ENCODE measurements around the gene FAIM2.

FAIM2 gene

DNA sequence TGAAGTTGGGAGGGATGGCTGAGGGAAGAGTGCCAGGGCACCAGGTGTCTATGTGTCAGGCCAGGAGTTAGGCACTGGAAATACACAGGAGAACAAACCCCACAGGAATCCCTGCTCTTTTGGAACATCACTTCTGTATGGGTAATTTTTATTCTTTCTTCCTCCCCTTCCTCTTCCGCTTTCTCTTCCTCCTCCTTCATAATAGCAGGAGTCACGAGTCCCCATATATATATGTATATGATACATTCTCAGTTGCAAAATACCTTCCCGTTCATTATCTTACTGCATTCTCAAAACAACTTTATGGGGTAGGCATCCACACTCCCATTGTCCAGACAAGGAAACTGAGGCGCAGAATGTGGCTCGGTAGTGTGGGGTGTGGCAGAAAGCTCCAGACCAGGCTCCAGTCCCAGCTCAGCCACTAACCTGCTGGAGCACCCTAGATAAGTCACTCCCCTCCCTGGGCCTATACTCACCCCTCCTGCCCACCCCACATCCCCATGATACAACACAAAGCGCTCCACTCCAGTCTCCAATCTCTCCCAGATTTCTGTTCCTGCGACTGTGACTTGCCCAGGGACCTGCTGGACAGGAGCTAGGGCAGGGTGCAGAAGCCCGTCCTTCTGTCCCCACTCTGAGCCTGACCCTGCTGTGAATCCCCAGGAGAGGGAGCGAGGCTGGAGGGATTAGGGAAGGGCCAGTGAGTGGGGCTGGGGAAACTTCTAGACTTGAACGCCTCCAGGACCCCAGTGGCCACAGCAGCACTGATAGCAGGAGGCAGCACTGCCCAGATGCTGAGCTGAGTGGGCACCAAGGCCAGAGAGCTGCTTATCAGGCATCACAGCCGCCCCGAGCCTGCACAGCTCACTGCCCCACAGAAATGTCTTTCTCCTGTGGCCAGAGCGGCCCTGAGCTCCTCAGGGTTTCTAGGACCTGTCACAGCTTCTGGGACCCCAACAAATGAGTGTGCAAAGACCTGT lies 45.5 kb upstream of the FAIM2 start:
- DNase-seq (ENCODE audit: low read depth), result no peak
- TF ChIP-seq, protein P1, sequence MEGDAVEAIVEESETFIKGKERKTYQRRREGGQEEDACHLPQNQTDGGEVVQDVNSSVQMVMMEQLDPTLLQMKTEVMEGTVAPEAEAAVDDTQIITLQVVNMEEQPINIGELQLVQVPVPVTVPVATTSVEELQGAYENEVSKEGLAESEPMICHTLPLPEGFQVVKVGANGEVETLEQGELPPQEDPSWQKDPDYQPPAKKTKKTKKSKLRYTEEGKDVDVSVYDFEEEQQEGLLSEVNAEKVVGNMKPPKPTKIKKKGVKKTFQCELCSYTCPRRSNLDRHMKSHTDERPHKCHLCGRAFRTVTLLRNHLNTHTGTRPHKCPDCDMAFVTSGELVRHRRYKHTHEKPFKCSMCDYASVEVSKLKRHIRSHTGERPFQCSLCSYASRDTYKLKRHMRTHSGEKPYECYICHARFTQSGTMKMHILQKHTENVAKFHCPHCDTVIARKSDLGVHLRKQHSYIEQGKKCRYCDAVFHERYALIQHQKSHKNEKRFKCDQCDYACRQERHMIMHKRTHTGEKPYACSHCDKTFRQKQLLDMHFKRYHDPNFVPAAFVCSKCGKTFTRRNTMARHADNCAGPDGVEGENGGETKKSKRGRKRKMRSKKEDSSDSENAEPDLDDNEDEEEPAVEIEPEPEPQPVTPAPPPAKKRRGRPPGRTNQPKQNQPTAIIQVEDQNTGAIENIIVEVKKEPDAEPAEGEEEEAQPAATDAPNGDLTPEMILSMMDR (IDR thresholded peaks at IDR 0.05; ENCODE audit: control insufficient read depth, extremely low read depth, insufficient read depth), result no peak
- no peak overlapping the region for H3K4me3 ChIP-seq (ENCODE audit: low read depth, low read length)

DNA sequence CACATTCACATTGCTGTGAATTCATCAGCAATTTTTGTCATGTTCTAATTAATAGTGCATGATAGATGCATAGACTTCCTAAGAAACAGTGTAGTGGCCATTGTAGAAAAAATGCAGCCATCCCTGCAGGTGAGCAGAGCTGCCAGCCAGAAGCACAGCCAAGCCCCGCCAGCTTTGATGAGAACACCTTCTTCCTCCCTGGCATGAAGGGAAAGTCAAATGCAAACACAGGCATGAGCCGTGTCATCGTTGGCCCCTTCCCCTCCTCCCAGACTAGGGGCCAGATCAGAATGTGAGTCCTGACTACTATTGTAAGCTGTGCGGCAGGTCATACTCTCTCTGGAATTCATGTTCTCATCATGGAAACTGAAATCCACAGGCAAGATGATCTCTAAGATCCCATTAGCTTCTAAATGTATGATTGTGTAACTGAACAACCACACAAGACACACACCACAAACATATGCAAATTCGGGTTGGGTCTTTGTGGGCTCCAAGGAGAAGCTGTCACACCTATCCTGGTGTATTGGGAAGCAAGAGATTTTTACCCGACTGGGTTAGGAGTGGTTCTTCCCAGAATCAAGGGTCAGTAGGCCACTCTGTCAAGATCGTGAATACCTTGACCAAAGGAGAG lies 44.0 kb upstream of the FAIM2 start:
- DNase-seq (ENCODE audit: low read depth), result no peak
- H3K4me3 ChIP-seq (ENCODE audit: low read depth, low read length), result no peak overlapping the region
- TF ChIP-seq, protein P1 (IDR thresholded peaks at IDR 0.05; ENCODE audit: control insufficient read depth, extremely low read depth, insufficient read depth), result no peak

DNA sequence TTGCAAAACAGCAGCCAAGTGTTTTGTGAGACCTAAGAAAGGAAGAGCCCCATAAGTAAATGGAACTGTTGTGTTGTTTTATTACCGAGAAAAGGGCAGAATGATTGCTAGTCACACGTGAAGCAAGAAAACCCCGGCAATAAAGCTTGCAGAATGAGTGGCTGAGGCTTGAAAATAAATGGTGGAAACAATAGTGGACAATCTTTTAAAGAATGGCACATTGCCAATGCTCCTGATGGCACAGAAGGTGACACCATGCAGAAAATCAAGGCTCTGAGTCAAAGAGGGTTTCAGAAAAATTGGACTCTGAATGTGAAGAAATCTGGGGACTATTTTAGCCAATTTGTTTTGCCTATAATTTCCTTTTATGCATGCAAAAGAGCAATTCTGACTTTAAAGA lies 42.8 kb upstream of the FAIM2 start:
- TF ChIP-seq, protein P1 (IDR thresholded peaks at IDR 0.05; ENCODE audit: control insufficient read depth, extremely low read depth, insufficient read depth), result no peak
- no peak overlapping the region for H3K4me3 ChIP-seq (ENCODE audit: low read depth, low read length)
- no peak for DNase-seq (ENCODE audit: low read depth)

DNA sequence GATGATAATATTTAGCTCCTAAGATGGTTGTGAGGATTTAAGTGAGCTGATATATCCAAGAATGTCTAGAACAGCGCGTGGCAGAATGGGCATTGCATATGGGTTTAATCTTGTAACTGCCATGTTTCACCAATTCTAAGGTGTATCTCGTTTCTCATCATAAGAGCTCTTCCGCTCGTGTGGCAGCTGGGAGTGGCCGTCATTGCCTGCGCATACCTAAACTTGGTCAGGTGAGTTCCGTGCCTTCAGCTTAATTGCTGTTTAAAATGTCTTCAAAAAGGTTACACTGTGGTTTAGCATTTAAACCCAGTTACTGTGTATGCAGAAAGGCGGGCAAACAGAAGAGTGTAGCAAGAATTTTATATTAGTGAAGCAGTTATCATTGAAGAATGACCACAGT lies 42.4 kb upstream of the FAIM2 start:
- no peak overlapping the region for H3K4me3 ChIP-seq (ENCODE audit: low read depth, low read length)
- TF ChIP-seq, protein P1 (IDR thresholded peaks at IDR 0.05; ENCODE audit: control insufficient read depth, extremely low read depth, insufficient read depth), result no peak
- no peak for DNase-seq (ENCODE audit: low read depth)

DNA sequence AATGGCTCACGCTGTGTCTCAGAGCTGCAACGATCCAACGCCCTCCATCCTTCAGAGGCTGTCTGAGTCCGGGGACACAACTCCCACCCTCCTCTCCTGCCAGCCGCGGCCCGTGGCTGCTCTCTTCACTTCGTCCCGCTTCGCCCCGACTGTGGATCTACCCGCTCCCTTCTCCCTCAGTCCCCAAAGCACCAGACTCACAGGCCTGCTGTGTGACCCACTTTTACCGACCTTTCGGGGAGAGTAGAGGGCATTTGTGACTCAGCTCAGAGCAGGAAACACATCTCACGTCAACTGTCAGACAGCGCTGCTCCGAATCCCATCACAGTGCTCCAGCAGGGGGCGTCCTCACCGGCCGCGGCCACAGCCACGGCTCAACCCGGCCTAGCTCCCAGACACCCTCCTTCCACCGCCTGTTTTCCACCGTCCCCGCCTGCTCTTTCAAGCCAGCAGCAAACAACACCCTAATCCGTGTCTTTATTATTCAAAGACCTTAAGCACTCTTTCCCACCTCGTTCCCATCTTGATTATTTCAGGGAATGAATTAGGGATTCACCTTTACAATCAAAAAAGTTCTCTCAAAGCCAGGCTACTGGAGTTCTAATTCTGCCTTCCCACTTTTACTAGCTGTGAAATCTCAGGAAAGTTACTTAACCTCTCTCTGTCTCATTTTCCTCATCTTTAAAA lies 41.8 kb upstream of the FAIM2 start:
- DNase-seq (ENCODE audit: low read depth), result no peak
- TF ChIP-seq, protein P1 (IDR thresholded peaks at IDR 0.05; ENCODE audit: control insufficient read depth, extremely low read depth, insufficient read depth), result peak; percentile 88
- no peak overlapping the region for H3K4me3 ChIP-seq (ENCODE audit: low read depth, low read length)

DNA sequence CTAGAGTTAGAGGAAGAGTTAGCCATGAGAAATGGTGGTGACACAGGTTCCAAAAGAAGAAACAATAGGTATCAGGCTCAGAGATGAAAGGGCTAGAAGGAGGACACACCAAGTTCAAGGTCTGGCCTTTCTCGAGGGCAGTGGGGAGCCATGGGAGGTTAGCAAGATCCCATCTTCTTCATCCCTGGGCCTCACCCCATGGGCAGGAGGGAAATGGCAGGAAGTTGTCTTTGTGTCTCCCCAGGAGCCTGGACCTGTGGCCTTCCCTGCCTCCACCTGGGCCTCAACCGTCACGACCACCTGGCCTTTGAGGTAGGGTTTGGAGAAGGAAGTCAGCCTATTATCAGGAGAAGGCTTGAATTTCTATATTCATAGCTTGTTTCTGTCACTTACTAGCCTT lies 41.0 kb upstream of the FAIM2 start:
- DNase-seq (ENCODE audit: low read depth), result no peak
- TF ChIP-seq, protein P1 (IDR thresholded peaks at IDR 0.05; ENCODE audit: control insufficient read depth, extremely low read depth, insufficient read depth), result no peak
- H3K4me3 ChIP-seq (ENCODE audit: low read depth, low read length), result no peak overlapping the region
